Dermis blood vessel endothelial cell (primary cell): ENCODE data around the gene CNKSR3. TPM values are rescaled to one million over a fixed set of nuclear protein-coding genes. Genes with fewer than 3 reads are reported as not detected.

Source experiments
- DNase-seq: peaks from one replicate; pipeline ENCODE4 v3.0.0; 2010
- total RNA-seq: library from RNA; depleted of rRNA; stranded (reverse); fragments of >200 nt; gene quantifications from 2 replicates; pipeline ENCODE4 v1.2.3, GENCODE V29; 2014

Gene CNKSR3
- total RNA-seq, 1 donor from 2014 or later: 12.1 TPM

DNA sequence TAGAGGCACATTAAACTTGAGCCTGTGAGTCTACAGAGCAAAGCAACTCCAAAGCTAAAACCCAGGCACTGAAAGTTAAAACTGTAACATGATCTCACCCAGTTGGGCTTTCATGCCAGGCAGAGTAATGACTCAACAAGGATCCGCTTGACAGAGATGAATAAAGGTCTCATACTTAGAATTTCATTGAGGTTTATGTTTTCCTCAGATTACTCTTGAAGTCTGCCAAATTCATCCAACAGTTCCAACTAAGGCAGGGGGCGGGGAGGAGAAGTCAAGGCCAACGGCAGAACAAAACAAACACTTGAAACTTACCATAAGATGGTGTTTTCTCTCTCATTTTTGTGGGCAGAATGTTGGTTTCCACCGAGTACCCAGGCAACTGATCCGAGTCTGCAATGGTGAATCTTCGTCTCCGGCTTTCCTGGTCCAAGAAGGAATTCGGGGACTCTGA, 99.8 kb downstream of the CNKSR3 start:
- DNase-seq: peak; percentile 97

DNA sequence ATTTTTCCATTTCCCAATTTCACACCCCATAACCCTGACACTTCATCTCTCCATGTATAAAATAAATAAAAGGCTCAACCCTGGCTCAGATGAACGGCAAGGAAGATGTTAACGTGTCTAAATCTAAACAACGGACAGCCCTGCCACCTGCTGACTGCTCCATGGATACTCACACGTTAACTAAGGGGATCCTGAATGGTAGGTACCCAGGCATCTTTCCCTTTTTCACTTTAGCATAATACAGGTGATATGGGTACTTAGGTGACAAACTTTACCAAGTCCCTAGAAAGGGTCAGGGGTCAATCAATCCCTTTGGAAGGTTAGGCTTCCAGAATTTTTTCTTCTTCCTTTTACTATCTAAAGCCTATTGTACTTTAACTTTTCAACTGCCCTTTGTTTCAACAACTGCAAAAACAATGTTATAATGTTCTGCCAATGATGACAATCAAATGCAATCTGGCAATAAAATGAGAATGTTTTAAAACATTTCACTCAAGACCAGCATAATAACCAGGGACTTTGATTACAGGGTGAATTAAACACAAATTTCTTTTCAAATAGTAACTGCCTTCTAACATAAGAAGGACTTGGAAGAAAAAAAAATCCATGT, 101.5 kb downstream of the CNKSR3 start:
- DNase-seq: peak; percentile 81

DNA sequence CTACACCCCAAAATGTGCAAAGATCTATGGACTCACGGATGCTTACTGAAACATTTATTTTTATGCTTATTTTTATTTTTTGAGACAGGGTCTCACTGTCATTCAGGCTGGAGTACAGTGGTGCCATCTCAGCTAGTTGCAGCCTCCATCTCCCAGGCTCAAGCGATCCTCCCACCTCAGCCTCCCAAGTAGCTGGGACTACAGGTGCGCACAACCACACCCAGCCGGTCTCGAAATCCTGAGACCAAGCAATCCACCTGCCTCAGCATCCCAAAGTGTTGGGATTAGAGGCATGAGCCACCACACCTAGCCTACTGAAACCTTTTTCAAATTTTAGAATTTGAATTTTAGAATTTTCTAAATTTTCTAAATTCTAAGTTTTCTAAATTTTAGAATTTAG, 103.0 kb downstream of the CNKSR3 start:
- DNase-seq: no peak

DNA sequence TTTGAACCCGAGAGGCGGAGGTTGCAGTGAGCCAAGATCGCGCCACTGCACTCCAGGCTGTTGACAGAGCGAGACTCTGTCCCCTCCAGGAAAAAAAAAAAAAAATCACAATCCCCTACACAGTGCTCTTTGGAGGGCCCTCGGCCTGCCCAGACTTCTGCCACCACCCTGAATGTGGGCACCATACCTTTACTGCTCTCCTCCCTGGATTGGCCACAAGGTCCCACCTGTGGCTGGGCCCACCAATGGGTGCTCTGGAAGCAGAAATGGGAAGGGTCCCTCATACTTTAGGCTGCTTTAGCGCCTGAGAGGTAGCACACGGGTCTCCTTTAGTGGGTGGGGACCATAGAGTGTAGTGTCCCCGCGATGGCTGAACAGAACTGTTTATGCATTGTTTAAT, 103.6 kb downstream of the CNKSR3 start:
- no peak for DNase-seq

DNA sequence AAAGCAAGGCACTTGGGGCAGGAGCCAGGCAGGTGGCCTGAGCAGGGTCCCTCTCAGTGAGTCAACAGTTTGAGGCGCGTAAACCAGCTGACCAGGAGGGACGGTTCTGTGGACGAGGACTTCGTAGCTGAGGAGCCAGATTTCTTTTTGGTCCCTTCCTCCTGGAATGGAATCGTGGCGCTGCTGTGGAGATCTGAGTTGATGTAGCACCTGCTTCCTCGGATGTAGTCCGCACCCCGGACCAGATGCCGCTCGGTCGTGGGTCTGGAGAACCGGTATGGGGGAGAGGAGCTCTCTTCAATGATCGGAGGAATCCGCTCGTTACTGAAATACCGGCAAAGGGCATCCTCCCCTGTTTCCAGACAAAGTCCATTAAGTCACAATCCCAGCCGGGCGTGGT, 104.2 kb downstream of the CNKSR3 start:
- DNase-seq: no peak

DNA sequence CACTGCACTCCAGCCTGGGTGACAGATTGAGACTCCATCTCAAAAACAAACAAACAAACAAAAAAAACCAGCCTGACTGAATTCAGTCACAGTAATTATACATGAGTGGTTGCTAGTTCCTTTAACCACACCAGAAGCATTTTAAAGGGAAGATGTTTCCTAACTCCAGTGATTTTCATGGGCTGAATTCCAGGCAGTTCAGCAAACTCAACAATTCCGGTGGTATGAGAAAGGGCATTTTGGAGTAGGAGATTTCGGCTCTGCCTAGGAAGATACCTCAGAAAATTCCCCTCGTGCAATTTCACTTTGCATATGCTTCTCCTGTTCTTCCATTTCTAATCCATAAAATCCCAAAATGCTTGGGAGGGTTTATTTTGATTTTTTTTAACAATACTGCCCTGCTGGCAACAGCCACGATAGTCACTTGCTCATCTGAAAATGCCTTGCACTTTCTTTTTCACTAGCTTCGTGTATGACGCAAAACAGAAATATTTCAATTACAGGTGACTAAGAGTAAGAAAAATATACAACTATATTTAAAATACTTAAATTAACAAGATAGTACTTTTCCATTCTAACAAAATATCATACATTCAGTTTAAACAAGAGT, 105.6 kb downstream of the CNKSR3 start:
- DNase-seq: no peak

DNA sequence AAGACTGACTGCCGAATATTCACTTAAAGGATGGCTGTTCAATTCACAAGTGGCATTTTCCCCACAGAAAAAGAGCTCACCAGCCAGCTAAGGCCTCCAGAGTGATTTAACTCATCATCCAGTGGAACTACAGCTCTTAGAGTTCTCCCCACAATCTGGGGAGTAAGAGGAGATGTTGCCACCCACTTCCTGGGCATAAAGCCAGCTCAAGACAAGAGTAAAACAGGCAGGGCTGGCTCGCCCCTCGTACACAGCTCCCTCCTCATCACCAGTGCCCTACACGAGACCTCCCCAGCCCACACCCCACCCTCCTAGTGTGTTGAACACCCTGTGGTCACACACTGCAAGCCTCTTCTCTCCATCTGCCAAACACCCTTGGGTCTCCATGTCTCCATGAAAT, 106.7 kb downstream of the CNKSR3 start:
- peak; percentile 29 for DNase-seq

DNA sequence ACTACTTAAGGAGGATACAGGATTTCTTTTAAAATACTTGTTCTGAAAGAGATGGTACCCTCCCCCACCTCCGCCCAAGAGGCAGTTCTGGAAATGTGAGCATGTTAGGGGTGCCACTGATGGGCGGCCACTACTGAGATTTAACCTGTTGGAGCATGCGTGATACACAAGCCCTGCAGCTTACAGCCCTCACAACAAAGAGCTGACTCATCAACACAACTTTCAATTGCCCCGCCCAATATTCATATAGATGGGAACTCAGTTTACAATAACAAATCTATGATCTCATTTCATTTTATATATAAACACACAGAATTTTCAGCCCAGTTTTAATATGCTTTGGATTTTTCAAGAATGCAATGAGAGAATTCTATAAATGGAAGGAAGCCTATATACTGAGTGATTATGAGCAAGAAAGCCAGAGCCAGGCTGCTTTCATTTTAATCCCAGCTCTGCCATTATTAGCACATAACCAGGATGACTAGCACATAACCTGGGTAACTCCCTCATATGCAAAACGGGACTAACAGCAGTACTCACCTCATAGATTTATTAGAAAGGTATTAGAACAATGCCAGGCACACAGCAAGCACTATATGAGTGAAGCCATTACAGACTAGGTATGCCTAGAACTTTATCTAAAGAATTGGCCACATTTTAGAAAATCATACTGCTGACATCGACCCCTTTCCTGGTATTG, 108.3 kb downstream of the CNKSR3 start:
- no peak for DNase-seq

DNA sequence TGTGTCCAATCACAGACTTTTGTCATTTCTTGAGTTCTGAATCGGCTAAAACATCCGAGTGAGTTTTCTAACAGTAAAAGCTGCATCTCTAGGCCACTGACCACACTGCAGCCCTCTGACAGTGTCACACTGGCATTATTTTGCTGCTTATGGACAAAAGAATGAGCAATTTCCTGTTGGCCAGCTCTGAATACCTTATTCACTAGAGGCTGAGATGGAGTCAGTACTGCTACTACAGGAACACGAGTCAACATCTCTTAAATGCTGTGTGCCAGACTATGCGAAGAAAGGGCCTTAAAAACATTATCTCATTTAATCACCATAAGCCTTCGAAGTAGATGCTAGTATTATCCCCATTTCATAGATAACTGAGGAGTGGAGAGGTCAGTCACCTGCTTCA, 111.4 kb downstream of the CNKSR3 start:
- DNase-seq: peak; percentile 90

DNA sequence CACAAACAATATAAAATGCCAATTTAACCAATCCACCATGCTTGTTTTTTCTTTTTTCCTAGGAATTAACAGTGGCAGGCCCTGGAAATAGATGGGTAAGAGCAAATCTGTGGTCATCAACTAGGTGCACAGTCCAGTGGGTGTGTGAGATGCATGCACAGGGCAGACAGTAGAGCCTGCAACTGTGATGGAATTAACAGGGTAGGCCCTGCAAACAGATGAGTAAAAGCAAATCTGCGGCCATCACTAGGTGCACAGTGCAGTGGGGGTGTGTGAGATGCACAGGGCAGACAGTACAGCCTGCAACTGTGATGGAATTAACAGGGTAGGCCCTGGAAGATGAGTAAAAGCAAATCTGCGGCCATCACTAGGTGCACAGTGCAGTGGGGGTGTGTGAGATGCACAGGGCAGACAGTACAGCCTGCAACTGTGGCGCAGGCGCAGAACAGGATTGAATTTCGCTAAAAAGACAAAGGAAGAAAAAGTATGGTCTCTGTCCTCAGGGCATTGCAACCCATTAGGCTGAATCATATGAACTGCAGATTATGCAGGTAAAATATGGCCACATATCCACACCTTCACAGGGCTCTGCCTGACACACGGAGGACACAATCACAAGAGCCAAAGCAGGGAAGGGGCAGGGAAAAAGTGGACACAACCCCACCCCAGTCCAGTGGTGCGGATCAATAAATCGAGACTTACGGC, 112.8 kb downstream of the CNKSR3 start:
- DNase-seq: no peak

DNA sequence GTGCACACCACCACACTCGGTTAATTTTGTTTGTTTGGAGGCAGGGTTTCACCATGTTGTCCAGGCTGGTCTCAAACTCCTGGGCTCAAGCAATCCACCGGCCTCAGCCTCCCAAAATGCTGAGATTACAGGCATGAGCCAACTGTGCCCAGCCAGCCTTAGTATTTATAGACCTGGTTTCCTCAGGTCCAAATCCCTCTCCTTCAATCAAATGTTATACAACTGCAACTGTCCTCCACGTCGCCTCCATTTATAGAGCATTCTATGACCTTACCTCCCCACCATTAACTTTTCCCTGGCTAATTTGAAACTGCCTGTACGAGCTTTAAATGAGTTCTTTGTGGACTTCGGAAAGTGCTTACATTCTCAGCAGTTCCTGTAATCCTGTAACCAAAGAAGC, 114.6 kb downstream of the CNKSR3 start:
- DNase-seq: no peak

DNA sequence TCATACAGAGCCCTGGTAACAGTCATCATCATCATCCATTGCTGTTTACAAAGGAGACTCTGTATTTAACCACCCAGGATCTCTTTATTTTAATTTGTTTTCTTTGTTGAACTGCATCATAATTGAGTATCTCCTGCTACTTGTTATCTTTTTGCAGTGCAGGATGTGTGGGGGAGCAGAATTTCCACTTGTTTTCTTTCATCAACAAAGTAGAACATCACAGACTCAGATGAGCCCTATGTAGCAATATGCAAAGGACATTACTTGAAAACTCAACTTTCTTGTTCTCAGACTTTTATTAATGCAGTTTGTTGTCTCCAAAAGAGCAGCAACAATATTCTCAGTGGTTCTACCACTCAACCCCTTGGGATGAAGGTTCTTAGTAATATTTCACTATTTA, 115.2 kb downstream of the CNKSR3 start:
- no peak for DNase-seq

DNA sequence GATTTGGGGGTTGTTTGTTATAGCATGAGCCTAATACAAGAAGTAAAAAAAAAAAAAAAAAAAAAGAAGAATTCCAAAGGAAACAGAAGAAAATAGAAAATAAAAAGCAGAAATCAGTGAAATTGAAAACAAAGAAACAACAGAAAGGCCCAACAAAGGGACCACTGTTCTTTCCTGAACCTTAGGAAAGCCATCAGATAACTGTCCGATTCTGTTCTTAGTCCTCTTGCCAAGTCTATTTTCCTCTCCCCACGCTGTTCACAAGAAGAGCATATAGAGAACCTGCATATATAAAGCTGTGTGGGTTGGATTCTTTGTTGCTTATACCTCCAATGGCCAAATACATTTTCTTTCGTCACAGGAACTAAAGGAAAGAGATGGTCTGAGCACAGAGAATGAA, 115.9 kb downstream of the CNKSR3 start:
- DNase-seq: no peak

DNA sequence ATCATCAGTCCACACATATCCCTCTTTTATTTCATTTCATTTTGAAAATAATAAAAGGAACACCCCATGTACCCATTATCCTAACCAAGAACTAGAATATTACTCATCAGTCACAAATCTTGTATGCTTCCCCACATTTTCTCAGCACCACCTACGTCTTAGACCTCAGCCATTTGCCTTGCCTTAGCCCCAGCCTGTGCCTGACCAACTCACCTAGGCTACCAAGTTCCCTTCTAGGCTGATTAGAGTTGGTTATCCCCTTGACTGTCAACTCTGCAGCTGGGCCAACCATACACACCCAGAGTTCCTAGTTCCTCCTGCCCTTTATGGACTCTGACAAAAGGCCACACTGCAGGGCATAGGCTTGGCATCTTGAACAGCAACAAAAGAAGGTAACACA, 120.5 kb downstream of the CNKSR3 start:
- no peak for DNase-seq

DNA sequence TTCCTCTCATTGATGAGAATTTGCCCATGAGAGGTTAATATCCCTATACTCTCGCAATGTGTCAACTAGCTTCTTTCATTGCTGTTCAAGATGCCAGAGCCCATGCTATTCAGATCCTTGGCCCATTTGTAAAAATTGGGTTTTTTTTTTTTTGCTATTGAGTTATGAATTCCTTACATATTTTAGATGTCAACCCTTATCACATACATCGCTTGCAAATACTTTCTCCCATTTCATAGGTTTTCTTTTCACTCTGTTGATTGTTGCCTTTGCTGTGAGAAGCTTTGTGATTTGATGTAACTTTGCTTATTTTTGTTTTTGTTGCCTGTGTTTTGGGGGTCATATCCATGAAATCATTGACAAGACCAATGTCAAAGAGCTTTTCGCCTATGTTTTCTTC, 121.7 kb downstream of the CNKSR3 start:
- no peak for DNase-seq

DNA sequence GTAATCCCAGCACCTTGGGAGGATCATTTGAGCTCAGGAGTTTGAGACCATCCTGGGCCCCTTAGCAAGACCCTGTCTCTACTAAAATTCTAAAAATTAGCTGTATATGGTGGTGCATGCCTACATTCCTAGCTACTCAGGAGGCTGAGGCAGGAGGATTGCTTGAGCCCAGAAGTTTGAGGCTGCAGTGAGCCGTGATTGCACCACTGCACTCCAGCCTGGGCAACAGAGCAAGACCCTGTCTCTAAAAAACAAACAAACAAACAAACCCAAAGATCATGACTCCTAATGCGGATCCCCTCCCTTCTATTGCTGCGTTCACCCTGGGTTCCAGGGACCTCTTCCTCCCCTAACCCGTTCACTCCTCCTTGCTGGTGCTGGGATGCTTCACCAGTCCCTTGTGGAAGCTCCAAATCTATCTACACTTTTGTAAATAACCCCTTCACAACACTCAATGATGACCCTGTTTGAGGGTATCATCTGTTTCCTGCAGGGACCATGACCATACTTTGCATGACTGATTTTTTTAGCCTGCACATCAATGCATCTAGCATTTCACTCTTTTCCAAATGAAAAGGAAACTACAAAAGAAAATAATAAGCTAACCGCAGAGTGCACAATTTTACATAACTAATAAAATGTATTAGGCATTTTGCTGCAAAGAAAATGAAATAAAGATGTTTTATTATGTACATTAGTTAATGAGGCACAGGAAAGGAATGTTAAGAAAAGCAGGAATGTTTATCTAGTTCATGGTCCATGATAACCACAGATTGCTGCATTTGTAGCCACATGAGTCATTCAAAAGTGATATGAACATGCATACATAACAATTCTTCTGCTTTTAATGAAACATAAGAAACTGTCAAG, 123.4 kb downstream of the CNKSR3 start:
- DNase-seq: peak; percentile 65

DNA sequence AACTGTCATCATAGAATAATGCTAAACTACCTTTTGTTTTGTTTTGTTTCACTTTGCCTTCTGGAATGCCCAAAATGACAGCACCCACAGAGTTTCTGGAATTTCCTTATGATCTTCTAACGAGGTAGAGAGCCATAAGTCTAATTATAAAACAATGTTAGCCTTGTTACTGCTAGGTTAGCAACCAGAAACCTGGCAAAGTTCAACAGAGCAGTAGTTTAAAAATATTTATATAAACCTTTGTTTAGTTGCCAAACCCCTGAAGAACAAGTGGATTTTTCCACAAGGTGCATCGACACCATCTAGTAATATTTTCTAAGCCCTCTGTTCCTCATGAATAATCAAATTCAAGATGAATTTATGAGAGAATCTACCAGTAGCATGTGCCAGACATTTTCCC, 126.3 kb downstream of the CNKSR3 start:
- DNase-seq: no peak

DNA sequence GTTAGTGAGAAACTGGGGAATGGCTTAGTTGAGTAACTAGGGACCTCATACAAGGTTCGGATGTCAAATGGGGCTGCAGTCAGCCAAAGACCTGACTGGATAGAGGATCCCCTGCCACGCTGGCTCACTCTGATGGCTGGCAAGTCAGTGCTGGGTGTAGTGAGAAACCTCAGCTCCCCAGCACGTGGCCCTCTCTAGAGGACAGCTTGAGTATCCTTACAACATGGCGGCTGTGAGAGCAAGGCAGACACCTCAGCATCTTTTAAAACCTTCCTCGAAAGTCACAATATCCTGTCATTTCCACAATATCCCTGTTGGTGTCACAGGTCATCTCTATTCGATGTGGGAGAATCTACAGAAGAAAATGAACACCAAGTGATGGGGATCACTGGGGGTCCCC, 127.2 kb downstream of the CNKSR3 start:
- no peak for DNase-seq

DNA sequence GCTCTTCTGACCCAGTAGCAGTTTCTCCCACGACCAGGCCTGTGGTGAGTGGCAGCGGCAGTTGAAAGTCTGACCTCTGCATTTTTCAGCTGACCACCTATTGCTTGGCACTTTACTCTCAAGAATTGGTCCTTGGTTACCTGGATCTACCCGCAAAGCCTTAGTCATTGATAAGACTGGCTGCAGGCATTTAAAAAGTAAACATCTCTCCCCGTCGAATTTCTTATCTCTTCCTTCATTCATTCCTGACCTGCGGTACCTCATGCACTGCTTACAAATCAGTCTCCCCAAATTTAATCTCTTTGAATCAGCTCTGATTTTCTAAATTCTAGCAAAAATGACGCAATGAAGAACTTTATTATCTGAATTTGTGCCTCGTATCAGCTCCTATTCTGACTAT, 127.7 kb downstream of the CNKSR3 start:
- no peak for DNase-seq

DNA sequence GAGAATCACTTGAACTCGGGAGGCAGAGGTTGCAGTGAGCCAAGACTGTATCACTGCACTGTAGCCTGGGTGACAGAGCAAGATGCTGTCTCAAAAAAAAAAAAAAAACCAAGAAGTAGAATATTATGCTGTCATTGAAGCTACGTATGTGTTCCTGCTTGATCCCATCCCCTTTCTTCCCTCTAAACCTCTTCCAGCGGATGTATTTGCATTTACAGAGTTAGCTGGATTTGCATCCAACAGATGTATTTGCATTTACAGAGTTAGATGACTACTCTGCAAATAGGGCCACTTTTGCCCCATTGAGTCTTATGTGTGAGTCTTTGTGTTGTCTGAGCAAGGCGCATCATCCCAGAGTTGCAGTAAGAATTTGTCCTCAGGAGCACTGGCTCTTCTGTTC, 128.9 kb downstream of the CNKSR3 start:
- no peak for DNase-seq

DNA sequence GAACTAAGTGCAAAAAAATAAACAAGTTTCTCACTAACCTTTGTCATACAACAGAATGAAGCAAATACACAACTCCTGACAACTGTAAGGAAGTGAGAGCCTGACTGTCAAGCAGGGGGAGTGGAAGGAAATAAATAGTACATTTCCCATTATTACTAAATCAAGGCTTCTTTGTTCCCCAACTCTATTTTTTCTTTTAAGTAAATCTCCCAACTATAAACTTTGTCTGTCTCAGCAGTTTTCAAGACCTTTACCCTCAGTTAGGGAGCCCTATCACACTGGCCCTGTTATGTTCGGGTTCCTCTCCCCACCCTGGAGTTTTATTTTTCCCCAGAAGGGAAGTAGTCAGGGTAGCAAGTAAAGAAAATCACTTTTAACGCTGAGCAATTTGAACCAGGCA, 129.7 kb downstream of the CNKSR3 start:
- DNase-seq: no peak

DNA sequence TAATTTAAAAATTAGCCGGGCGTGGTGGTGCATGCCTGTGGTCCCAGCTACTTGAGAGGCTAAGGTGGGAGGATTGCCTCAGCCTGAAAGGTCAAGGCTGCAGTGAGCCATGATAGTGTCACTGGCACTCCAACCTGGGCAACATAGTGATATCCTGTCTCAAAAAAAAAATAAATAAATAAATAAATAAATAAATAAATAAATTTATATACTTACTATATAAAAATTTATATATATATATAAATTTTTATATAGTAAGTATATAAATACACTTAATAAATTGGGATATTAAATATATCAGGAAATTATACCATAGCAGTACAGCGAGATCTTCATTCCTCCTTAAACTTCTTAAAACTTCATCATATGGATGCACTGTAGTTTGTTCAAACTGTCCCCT, 130.9 kb downstream of the CNKSR3 start:
- DNase-seq: no peak

DNA sequence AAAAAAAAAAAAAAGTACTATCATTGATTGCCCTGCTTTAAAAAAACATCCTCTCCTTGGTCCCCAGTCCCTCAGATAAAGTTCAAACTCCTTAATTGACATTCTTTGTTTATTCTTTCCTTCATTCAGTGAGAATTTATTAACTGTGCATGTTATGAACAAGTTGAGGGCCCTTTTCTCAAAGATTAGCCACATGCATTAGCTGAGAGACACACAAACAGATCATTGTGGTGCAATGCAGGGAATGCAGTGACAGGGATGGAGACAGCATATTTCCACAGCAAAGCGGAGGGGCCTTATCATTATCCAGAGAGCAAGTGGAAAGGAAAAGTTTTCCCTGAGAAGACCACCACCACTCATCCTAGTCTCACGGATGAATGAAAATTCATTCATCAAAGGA, 132.0 kb downstream of the CNKSR3 start:
- no peak for DNase-seq
